Measurements from ENCODE around the gene ZNF579.

ZNF579 gene, protein sequence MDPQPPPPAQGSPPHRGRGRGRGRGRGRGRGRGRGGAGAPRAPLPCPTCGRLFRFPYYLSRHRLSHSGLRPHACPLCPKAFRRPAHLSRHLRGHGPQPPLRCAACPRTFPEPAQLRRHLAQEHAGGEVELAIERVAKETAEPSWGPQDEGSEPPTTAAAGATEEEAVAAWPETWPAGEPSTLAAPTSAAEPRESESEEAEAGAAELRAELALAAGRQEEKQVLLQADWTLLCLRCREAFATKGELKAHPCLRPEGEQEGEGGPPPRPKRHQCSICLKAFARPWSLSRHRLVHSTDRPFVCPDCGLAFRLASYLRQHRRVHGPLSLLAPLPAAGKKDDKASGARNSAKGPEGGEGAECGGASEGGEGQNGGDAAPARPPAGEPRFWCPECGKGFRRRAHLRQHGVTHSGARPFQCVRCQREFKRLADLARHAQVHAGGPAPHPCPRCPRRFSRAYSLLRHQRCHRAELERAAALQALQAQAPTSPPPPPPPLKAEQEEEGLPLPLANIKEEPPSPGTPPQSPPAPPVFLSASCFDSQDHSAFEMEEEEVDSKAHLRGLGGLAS

DNA sequence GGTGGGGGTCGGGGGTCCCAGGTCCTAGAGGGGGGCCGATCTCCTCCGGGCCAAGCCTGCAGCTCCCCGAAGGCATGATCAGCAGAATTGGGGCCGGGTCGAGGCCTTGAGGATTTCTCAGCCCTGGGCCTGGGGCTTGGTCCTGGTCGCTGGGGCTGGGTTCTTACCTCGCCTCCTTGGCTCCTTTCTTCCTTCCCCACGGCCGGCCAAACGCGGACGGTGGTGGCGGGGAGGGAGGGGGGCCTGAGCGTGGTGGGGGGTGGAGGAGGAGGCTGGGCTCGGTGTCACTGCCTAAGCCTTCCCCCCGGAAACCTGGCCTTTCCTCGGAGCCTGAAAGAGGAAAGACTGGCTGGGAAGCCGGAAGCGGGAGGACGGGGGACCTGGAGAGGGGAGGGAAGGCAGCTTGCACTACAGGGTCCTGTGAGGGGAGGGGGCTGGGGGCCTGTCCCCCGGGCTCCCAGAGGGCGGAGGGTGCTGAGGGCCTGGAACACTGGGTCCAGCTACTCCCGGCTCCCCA lies at the start of gene ZNF579:
Gene ZNF579 (minus strand): TSS at position 221 of the 517 bp plus-strand sequence. CDS start 1,209 bp downstream, outside the sequence.
- DNase-seq (ENCODE audit: low read depth): peak; percentile 59
- H3K4me3 ChIP-seq (ENCODE audit: low read depth, low read length): peak within 1 kb of the TSS; percentile 81
- TF ChIP-seq CTCF (IDR thresholded peaks at IDR 0.05; ENCODE audit: low read depth, low read length, missing control alignments): no peak

- H3K4me3 ChIP-seq (ENCODE audit: low read depth, low read length): no peak overlapping the region
- peak; percentile 58 for DNase-seq (ENCODE audit: low read depth)
- no peak for TF ChIP-seq CTCF (IDR thresholded peaks at IDR 0.05; ENCODE audit: low read depth, low read length, missing control alignments)
Measured at GRCh38 chr19:55626350-55626749, 45.7 kb upstream of the ZNF579 start.

GRCh38 chr19:55625004-55625326 lies 44.3 kb upstream of the ZNF579 start:
- no peak for DNase-seq (ENCODE audit: low read depth)
- no peak for TF ChIP-seq CTCF (IDR thresholded peaks at IDR 0.05; ENCODE audit: low read depth, low read length, missing control alignments)
- peak overlapping the region; percentile 41 for H3K4me3 ChIP-seq (ENCODE audit: low read depth, low read length)

DNA sequence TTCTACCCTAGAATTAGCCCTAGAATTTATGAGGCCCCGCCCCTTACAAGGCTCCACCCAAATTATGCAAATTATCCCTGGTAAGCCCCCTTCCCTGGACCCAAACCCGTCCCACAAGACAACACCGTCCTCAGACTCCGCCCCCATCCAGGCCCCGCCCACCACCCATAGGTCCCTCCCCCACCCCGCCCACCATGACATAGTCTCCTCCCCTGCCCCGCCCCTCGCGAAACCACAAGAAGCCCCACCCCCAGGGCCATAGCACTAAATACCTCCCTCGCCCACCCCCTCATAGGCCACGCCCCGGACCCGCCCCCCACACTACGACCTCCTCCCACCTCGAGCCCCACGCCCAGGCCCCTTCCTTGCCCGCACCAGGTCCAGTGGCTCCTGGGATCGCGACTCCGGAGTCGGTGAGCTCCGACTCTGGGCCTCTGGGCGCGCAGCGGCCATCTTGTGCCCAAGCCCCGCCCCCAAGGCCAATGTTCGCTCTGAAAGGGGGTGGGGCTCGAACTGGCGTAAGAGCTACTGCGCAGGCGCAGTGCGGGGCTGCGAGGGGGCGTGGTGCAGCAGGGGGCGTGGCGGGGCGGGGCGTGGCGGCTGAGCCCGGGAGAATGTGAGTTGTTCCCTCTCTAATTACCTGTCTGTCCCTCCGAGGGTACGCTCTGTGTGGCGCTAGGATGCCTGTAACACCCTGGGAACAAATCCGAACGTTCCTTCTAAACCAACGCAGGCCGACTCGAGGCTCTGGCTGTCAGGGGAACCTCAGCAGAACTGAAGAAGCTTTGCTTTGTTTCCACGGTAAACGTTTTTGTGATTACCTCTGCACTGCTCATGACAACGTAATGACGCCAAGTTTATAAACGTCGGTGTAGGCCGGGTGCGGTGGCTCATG lies 43.7 kb upstream of the ZNF579 start, which contains the start of gene ZNF784:
Gene ZNF784 (minus strand): TSS at position 458 of the 895 bp plus-strand sequence. CDS start 5 bp downstream, at position 453.
- no peak for DNase-seq (ENCODE audit: low read depth)
- TF ChIP-seq CTCF (IDR thresholded peaks at IDR 0.05; ENCODE audit: low read depth, low read length, missing control alignments): no peak
- peak within 1 kb of the TSS; percentile 41 for H3K4me3 ChIP-seq (ENCODE audit: low read depth, low read length)

GRCh38 chr19:55623561-55623960 lies 42.9 kb upstream of the ZNF579 start:
- no peak for DNase-seq (ENCODE audit: low read depth)
- H3K4me3 ChIP-seq (ENCODE audit: low read depth, low read length): peak overlapping the region; percentile 22
- TF ChIP-seq CTCF (IDR thresholded peaks at IDR 0.05; ENCODE audit: low read depth, low read length, missing control alignments): no peak

- no peak for DNase-seq (ENCODE audit: low read depth)
- no peak overlapping the region for H3K4me3 ChIP-seq (ENCODE audit: low read depth, low read length)
- TF ChIP-seq CTCF (IDR thresholded peaks at IDR 0.05; ENCODE audit: low read depth, low read length, missing control alignments): no peak
Measured at GRCh38 chr19:55623130-55623529, 42.5 kb upstream of the ZNF579 start.

All from GM12864 (cell line).